Thyroid gland (tissue), 4 donors: ENCODE results near the gene PODN.

Experiments
- CTCF ChIP-seq, 6 experiments: fragments of 200-600 bp in 3 of 6; fragments of 450-650 bp in 3 of 6; sonication (generic) in 3 of 6; IDR thresholded peaks; one replicate each; pipeline ENCODE4 v1.5.1; 2016 to 2019; ENCODE audit warnings: antibody characterized with exemption in 6 of 6, mild to moderate bottlenecking in 2 of 6, inconsistent platforms in 1 of 6, moderate library complexity in 1 of 6
- POLR2A ChIP-seq, 2 donors: fragments of 450-650 bp; IDR thresholded peaks; one replicate each; pipeline ENCODE4 v1.6.1; 2017; ENCODE audit warnings: antibody characterized with exemption in 2 of 2, mild to moderate bottlenecking in 2 of 2, moderate library complexity in 1 of 2

GRCh38 chr1:53048960-53049573 is 12.9 kb upstream of the PODN start:
- TF ChIP-seq CTCF (IDR thresholded peaks at IDR 0.05) (no peak), POLR2A (IDR thresholded peaks at IDR 0.05) (no peak)
